Omental fat pad (tissue), 4 donors: ENCODE measurements around the gene DCLK2. TPM values are rescaled to one million over a fixed set of nuclear protein-coding genes. Genes with fewer than 3 reads are reported as not detected.

ENCODE experiments used
- ATAC-seq: fragments of 150-250 bp; one replicate; pipeline ENCODE4 v1.9.1; 2016; ENCODE audit warnings: mild to moderate bottlenecking, moderate library complexity; ENCODE audit not compliant: low FRiP score
- DNase-seq: peaks from one replicate; pipeline ENCODE4 v3.0.0-alpha.2; 2019; ENCODE audit warnings: low spot score
- CTCF ChIP-seq, 3 donors: fragments of 450-650 bp; IDR thresholded peaks; one replicate each; pipeline ENCODE4 v1.5.1; 2016 to 2017; ENCODE audit warnings: antibody characterized with exemption in 3 of 3, mild to moderate bottlenecking in 3 of 3, moderate library complexity in 2 of 3
- small RNA-seq: library from RNA; depleted of rRNA; stranded (forward); fragments of <200 nt; gene quantifications from one replicate; pipeline ENCODE3, GENCODE V24; 2016
- total RNA-seq, 4 donors: library from RNA; depleted of rRNA; stranded (reverse); fragments of >200 nt; gene quantifications; one replicate each; pipeline ENCODE4 v1.1.0, GENCODE V29; 2016

Gene DCLK2
- total RNA-seq, 4 donors from 2014 or later, result 4.9 to 8.8 (median 6.7) TPM

- no peak for ATAC-seq
- no peak for TF ChIP-seq CTCF (IDR thresholded peaks at IDR 0.05)
- no peak for DNase-seq
These were observed 224.3 kb downstream of the DCLK2 start for GRCh38 chr4:150302553-150302952.

- DNase-seq, result no peak
- no peak for TF ChIP-seq CTCF (IDR thresholded peaks at IDR 0.05)
- ATAC-seq, result no peak
These were observed 227.8 kb downstream of the DCLK2 start for GRCh38 chr4:150305995-150306394.

- TF ChIP-seq CTCF (IDR thresholded peaks at IDR 0.05), result no peak
- no peak for ATAC-seq
- DNase-seq, result no peak
These were observed 228.5 kb downstream of the DCLK2 start for GRCh38 chr4:150306719-150307118.

Small RNAs within 50 kb of the gene (small RNA-seq; reads per million reads assigned to genes)
- not detected for gene RNU7-194P
